Testis (tissue), 3 donors: Measurements from ENCODE around the gene MLLT10. TPM values are rescaled to one million over a fixed set of nuclear protein-coding genes. Genes with fewer than 3 reads are reported as not detected.
A peak's percentile ranks its signal among the peaks of the same experiment; 100 is the strongest.

Source experiments
- DNase-seq: peaks from one replicate; pipeline ENCODE4 v3.0.0-alpha.2; 2019
- H3K27ac ChIP-seq, 2 donors: fragments of 200-600 bp; sonication (generic); one replicate each; pipeline ENCODE4 v1.5.1; 2019
- H3K27me3 ChIP-seq: fragments of 200-600 bp; sonication (generic); one replicate; pipeline ENCODE4 v1.5.1; 2019
- H3K36me3 ChIP-seq: fragments of 200-600 bp; sonication (generic); one replicate; pipeline ENCODE4 v1.5.1; 2017; ENCODE audit warnings: low read depth; ENCODE audit errors: missing control alignments
- H3K4me1 ChIP-seq: fragments of 200-600 bp; sonication (generic); one replicate; pipeline ENCODE4 v1.5.1; 2019
- H3K4me3 ChIP-seq, 2 donors: fragments of 200-600 bp; sonication (generic); one replicate each; pipeline ENCODE4 v1.5.1; 2017 to 2019
- H3K9me3 ChIP-seq: fragments of 200-600 bp; sonication (generic); one replicate; pipeline ENCODE4 v1.5.1; 2017
- CTCF ChIP-seq, 3 experiments: fragments of 450-650 bp in 2 of 3; fragments of 200-600 bp in 1 of 3; sonication (generic) in 1 of 3; IDR thresholded peaks; one replicate each; pipeline ENCODE4 v1.5.1; 2016 to 2019; ENCODE audit warnings: antibody characterized with exemption in 3 of 3, mild to moderate bottlenecking in 2 of 3, moderate library complexity in 1 of 3
- POLR2A ChIP-seq: fragments of 450-650 bp; IDR thresholded peaks from one replicate; pipeline ENCODE4 v1.6.1; 2017; ENCODE audit warnings: antibody characterized with exemption, mild to moderate bottlenecking, moderate library complexity
- WGBS, 2 donors: methylation state at CpG; one replicate each; pipeline ENCODE4 v1.1.5; 2018; 5-methylcytosine and 5-hydroxymethylcytosine counted together
- intact Hi-C: fragments of 100-400 bp; cut with DNase I; formaldehyde crosslinking; loops from one replicate; pipeline ENCODE4 v1.15.1; 2023; ENCODE audit warnings: low total_unique reads
- polyA plus RNA-seq: library from polyadenylated mRNA; stranded (reverse); fragments of 350-450 nt; fragmentation: Illumina TruSeq; extraction: RNeasy Lipid Tissue Mini Kit (QIAGEN cat#74804); gene quantifications from one replicate; pipeline ENCODE4 v1.2.3, GENCODE V29; 2014; ENCODE audit warnings: low read depth, low replicate concordance; ENCODE audit not compliant: insufficient read depth
- total RNA-seq, 2 donors: library from RNA; depleted of rRNA; stranded (reverse); fragments of >200 nt; gene quantifications; one replicate each; pipeline ENCODE4 v1.2.3, GENCODE V29; 2016

The MLLT10 gene
- total and polyA plus RNA-seq, 3 donors from 2014 or later = 130 to 243 (median 144) TPM

GRCh38 chr10:21527598-21528235 is 6.3 kb upstream of the MLLT10 start:
- TF ChIP-seq POLR2A (no peak), CTCF (IDR thresholded peaks at IDR 0.05) (no peak)
- intact Hi-C loops = no loop called here
- Histone ChIP-seq H3K9me3 (no peaks in the 10 kb centered on the region), H3K27ac (peak overlapping the region; percentile 99 to 100), H3K36me3 (no peaks in the 10 kb centered on the region), H3K27me3 (no peaks in the 10 kb centered on the region), H3K4me1 (peaks cover 23% of the 10 kb centered on the region), H3K4me3 (peak overlapping the region; percentile 76 to 82)
- DNase-seq = no peak
- WGBS, 2 donors = 3 to 4% methylated on average over 18 of the region's 18 CpGs

GRCh38 chr10:21528236-21529031 is 5.6 kb upstream of the MLLT10 start:
- intact Hi-C loops = no loop called here
- H3K27me3 ChIP-seq = no peaks in the 10 kb centered on the region
- peak overlapping the region; percentile 99 to 100 for H3K27ac ChIP-seq
- 19 to 30% methylated on average over 8 of the region's 8 CpGs for WGBS, 2 donors
- no peak for DNase-seq
- H3K9me3 ChIP-seq = no peaks in the 10 kb centered on the region
- H3K4me1 ChIP-seq = peaks cover 25% of the 10 kb centered on the region
- no peaks in the 10 kb centered on the region for H3K36me3 ChIP-seq
- no peak for TF ChIP-seq POLR2A
- no peak for TF ChIP-seq CTCF (IDR thresholded peaks at IDR 0.05)
- H3K4me3 ChIP-seq = peak overlapping the region; percentile 76 to 82

- TF ChIP-seq POLR2A (no peak), CTCF (IDR thresholded peaks at IDR 0.05) (no peak)
- Histone ChIP-seq H3K4me3 (peak overlapping the region; percentile 76 to 82), H3K9me3 (no peaks in the 10 kb centered on the region), H3K27ac (peak overlapping the region; percentile 99 to 100), H3K27me3 (no peaks in the 10 kb centered on the region), H3K36me3 (no peaks in the 10 kb centered on the region), H3K4me1 (peaks cover 17% of the 10 kb centered on the region)
- intact Hi-C loops = no loop called here
- 44 to 49% methylated on average over 9 of the region's 9 CpGs for WGBS, 2 donors
- no peak for DNase-seq
These were observed 4.8 kb upstream of the MLLT10 start for GRCh38 chr10:21529032-21529910.

GRCh38 chr10:21530168-21530567 is 3.9 kb upstream of the MLLT10 start:
- Histone ChIP-seq H3K9me3 (no peaks in the 10 kb centered on the region), H3K27me3 (no peaks in the 10 kb centered on the region), H3K27ac (peak overlapping the region in 1 of 2 donors; percentile 100), H3K36me3 (no peaks in the 10 kb centered on the region), H3K4me1 (peaks cover 17% of the 10 kb centered on the region), H3K4me3 (no peak overlapping the region)
- no peak for TF ChIP-seq CTCF (IDR thresholded peaks at IDR 0.05)
- TF ChIP-seq POLR2A = no peak
- DNase-seq = no peak
- WGBS, 2 donors = 94 to 95% methylated on average over 1 of the region's 1 CpG
- intact Hi-C loops = loop anchor here (10.0 kb wide), 1 partner anchor 725 kb away; no protein-coding TSS in a partner anchor
